CD14-positive monocyte (primary cell): Measurements from ENCODE around the gene CA10. TPM values are rescaled to one million over a fixed set of nuclear protein-coding genes. Genes with fewer than 3 reads are reported as not detected.

Experiments
- DNase-seq, 3 donors: peaks; one replicate each; pipeline ENCODE4 v3.0.0-alpha.2; 2011 to 2022
- H2AFZ ChIP-seq: 2 replicates; pipeline ENCODE4 v1.6.0; 2012; ENCODE audit warnings: mild to moderate bottlenecking, low read depth, low read length, inconsistent platforms; ENCODE audit not compliant: insufficient read depth, poor library complexity, severe bottlenecking
- H3K27ac ChIP-seq, 2 donors: 1 replicate in 1 of 2; 2 replicates in 1 of 2; pipeline ENCODE4 v1.5.1; 2012 to 2013; ENCODE audit warnings: low read length in 2 of 2, control low read depth in 1 of 2, inconsistent platforms in 1 of 2, low read depth in 1 of 2, mild to moderate bottlenecking in 1 of 2
- H3K27me3 ChIP-seq, 2 donors: one replicate each; pipeline versions ENCODE4 v1.6.0 to v1.6.1; 2011 to 2013; ENCODE audit warnings: low read length in 2 of 2; ENCODE audit not compliant: control insufficient read depth in 2 of 2, insufficient read depth in 2 of 2
- H3K36me3 ChIP-seq, 2 donors: replicated peaks in 1 of 2; 1 replicate in 1 of 2; 2 replicates in 1 of 2; pipeline versions ENCODE4 v1.5.1 to v1.6.1; 2012 to 2013; ENCODE audit warnings: low read length in 2 of 2, control low read depth in 1 of 2, inconsistent platforms in 1 of 2, mild to moderate bottlenecking in 1 of 2; ENCODE audit not compliant: insufficient read depth in 2 of 2, control insufficient read depth in 1 of 2
- H3K4me1 ChIP-seq, 2 donors: 1 replicate in 1 of 2; 2 replicates in 1 of 2; pipeline versions ENCODE4 v1.5.1 to v1.6.1; 2012 to 2013; ENCODE audit warnings: low read length in 2 of 2, control low read depth in 1 of 2, inconsistent platforms in 1 of 2, mild to moderate bottlenecking in 1 of 2, moderate library complexity in 1 of 2; ENCODE audit not compliant: insufficient read depth in 2 of 2, control insufficient read depth in 1 of 2
- H3K4me2 ChIP-seq: replicated peaks from 2 replicates; pipeline ENCODE3; 2012; ENCODE audit warnings: low read length, moderate library complexity, mild to moderate bottlenecking; ENCODE audit not compliant: poor library complexity, severe bottlenecking; ENCODE audit errors: extremely low read depth
- H3K4me3 ChIP-seq, 3 experiments: fragments of 200-600 bp in 1 of 3; sonication (generic) in 1 of 3; replicated peaks in 1 of 3; 1 replicate in 2 of 3; 2 replicates in 1 of 3; pipeline ENCODE4 v1.5.1; 2011 to 2013; ENCODE audit warnings: low read length in 3 of 3, mild to moderate bottlenecking in 3 of 3, control low read depth in 2 of 3, low read depth in 2 of 3, inconsistent platforms in 1 of 3, moderate library complexity in 1 of 3
- H3K79me2 ChIP-seq: 2 replicates; pipeline ENCODE4 v1.6.0; 2012; ENCODE audit warnings: mild to moderate bottlenecking, control low read depth, inconsistent platforms, low read length, moderate library complexity; ENCODE audit not compliant: insufficient read depth
- H3K9ac ChIP-seq: 2 replicates; pipeline ENCODE4 v1.6.0; 2017; ENCODE audit warnings: low read length, mild to moderate bottlenecking; ENCODE audit not compliant: insufficient read depth, poor library complexity, severe bottlenecking
- H3K9me3 ChIP-seq, 2 donors: replicated peaks in 1 of 2; 1 replicate in 1 of 2; 2 replicates in 1 of 2; pipeline versions ENCODE4 v1.5.1 to v1.6.1; 2012 to 2013; ENCODE audit warnings: low read length in 2 of 2, control low read depth in 1 of 2; ENCODE audit not compliant: control insufficient read depth in 1 of 2, insufficient read depth in 1 of 2
- H4K20me1 ChIP-seq: 2 replicates; pipeline ENCODE4 v1.6.0; 2012; ENCODE audit warnings: mild to moderate bottlenecking, low read length, control low read depth, moderate library complexity; ENCODE audit not compliant: insufficient read depth
- H3K27ac Mint-ChIP-seq, 7 donors: one replicate each; pipeline ENCODE4 v1.8.0; 2020; ENCODE audit warnings: mild to moderate bottlenecking in 7 of 7, mixed read lengths in 7 of 7, moderate library complexity in 6 of 7, inconsistent platforms in 2 of 7
- H3K27me3 Mint-ChIP-seq, 3 donors: one replicate each; pipeline ENCODE4 v1.8.0; 2021 to 2022; ENCODE audit warnings: low read depth in 3 of 3, mild to moderate bottlenecking in 3 of 3, mixed read lengths in 3 of 3, moderate library complexity in 3 of 3, inconsistent platforms in 1 of 3
- H3K36me3 Mint-ChIP-seq, 2 donors: one replicate each; pipeline ENCODE4 v1.8.0; 2020; ENCODE audit warnings: mixed read lengths in 2 of 2, inconsistent platforms in 1 of 2, mild to moderate bottlenecking in 1 of 2
- H3K4me1 Mint-ChIP-seq: one replicate; pipeline ENCODE4 v1.8.0; 2020; ENCODE audit warnings: mild to moderate bottlenecking, mixed read lengths
- H3K4me3 Mint-ChIP-seq, 2 donors: one replicate each; pipeline ENCODE4 v1.8.0; 2020; ENCODE audit warnings: mild to moderate bottlenecking in 2 of 2, mixed read lengths in 2 of 2, moderate library complexity in 1 of 2
- H3K9me3 Mint-ChIP-seq, 7 donors: one replicate each; pipeline ENCODE4 v1.8.0; 2020 to 2022; ENCODE audit warnings: mixed read lengths in 7 of 7, mild to moderate bottlenecking in 6 of 7, moderate library complexity in 6 of 7, inconsistent platforms in 2 of 7
- CTCF ChIP-seq: fragments of 200-600 bp; IDR thresholded peaks from one replicate; pipeline ENCODE4 v1.8.0; 2022; ENCODE audit warnings: antibody characterized with exemption, mild to moderate bottlenecking
- WGBS: methylation state at CpG from one replicate; pipeline ENCODE4 v1.1.5; 2013; ENCODE audit warnings: missing lambda C conversion rate; ENCODE audit not compliant: insufficient coverage; 5-methylcytosine and 5-hydroxymethylcytosine counted together
- intact Hi-C, 2 donors: fragments of 100-400 bp; cut with micrococcal nuclease; formaldehyde crosslinking; loops; one replicate each; pipeline versions ENCODE4 v1.15.0 to v1.15.1; 2023
- polyA plus RNA-seq, 3 donors: library from polyadenylated mRNA; depleted of rRNA in 1 of 3; unstranded in 2 of 3; stranded (reverse) in 1 of 3; fragments of 300-500 nt in 2 of 3; fragments of >200 nt in 1 of 3; fragmentation: Illumina TruSeq in 2 of 3; gene quantifications; 1 replicate in 2 of 3; 2 replicates in 1 of 3; pipeline ENCODE4 v1.2.3, GENCODE V29; 2012 to 2021

CA10 gene
- polyA plus RNA-seq, 3 donors, result not detected

GRCh38 chr17:52148969-52149351 is 9.6 kb downstream of the CA10 start:
- H4K20me1 ChIP-seq, result no peaks in the 10 kb centered on the region
- H2AFZ ChIP-seq, result no peak overlapping the region
- Mint-ChIP-seq H3K4me1 (no peaks in the 10 kb centered on the region), H3K36me3 (no peaks in the 10 kb centered on the region), H3K4me3 (no peak overlapping the region), H3K9me3 (no peaks in the 10 kb centered on the region), H3K27me3 (peaks cover 0 to 3% (median 2%) of the 10 kb centered on the region in 3 donors), H3K27ac (no peak overlapping the region)
- H3K9ac ChIP-seq, result no peak overlapping the region
- TF ChIP-seq CTCF, result no peak
- H3K4me2 ChIP-seq, result no peak overlapping the region
- no peaks in the 10 kb centered on the region for H3K79me2 ChIP-seq
- H3K4me3 ChIP-seq, result no peak overlapping the region
- DNase-seq, result no peak
- no peaks in the 10 kb centered on the region for H3K27me3 ChIP-seq
- WGBS, result no CpG with 5 or more reads among the region's 1 CpG
- intact Hi-C loops, result no loop called here
- H3K4me1 ChIP-seq, result no peaks in the 10 kb centered on the region
- no peaks in the 10 kb centered on the region for H3K9me3 ChIP-seq
- no peak overlapping the region for H3K27ac ChIP-seq
- H3K36me3 ChIP-seq, result no peaks in the 10 kb centered on the region

GRCh38 chr17:52148288-52148968 is 10.1 kb downstream of the CA10 start:
- no CpG with 5 or more reads among the region's 2 CpGs for WGBS
- H3K27me3 Mint-ChIP-seq, result peaks cover 0 to 3% (median 2%) of the 10 kb centered on the region in 3 donors

More at GRCh38 chr17:52148288-52148968, 10.1 kb downstream of the CA10 start:
- H3K4me1 ChIP-seq, result no peaks in the 10 kb centered on the region
- H3K4me3 Mint-ChIP-seq, result no peak overlapping the region
- H3K36me3 Mint-ChIP-seq, result no peaks in the 10 kb centered on the region
- TF ChIP-seq CTCF, result no peak
- H3K4me2 ChIP-seq, result no peak overlapping the region
- H3K79me2 ChIP-seq, result no peaks in the 10 kb centered on the region
- H2AFZ ChIP-seq, result no peak overlapping the region
- H4K20me1 ChIP-seq, result no peaks in the 10 kb centered on the region
- no peak overlapping the region for H3K9ac ChIP-seq
- H3K27ac ChIP-seq, result no peak overlapping the region
- H3K9me3 ChIP-seq, result no peaks in the 10 kb centered on the region
- no peak overlapping the region for H3K27ac Mint-ChIP-seq
- H3K4me3 ChIP-seq, result no peak overlapping the region
- H3K36me3 ChIP-seq, result no peaks in the 10 kb centered on the region
- H3K27me3 ChIP-seq, result no peaks in the 10 kb centered on the region
- H3K4me1 Mint-ChIP-seq, result no peaks in the 10 kb centered on the region
- intact Hi-C loops, result no loop called here
- no peaks in the 10 kb centered on the region for H3K9me3 Mint-ChIP-seq
- no peak for DNase-seq
